ENCODE results near the gene ENAM. TPM values are rescaled to one million over a fixed set of nuclear protein-coding genes. Genes with fewer than 3 reads are reported as not detected.
"Not testable (repeated sequence)": the region's sequence is repeated elsewhere in the genome, so short reads cannot be mapped to it uniquely, and the experiment has no call there.

Gene ENAM
- polyA plus RNA-seq, 2 of the 4 experiments (the other 2 are of a cell fraction) = 0.01 to 0.16 TPM

GRCh38 chr4:70681704-70682103 lies 53.2 kb downstream of the ENAM start:
- no peak overlapping the region for H3K27ac ChIP-seq
- ChIA-PET CTCF (no interaction called here), POLR2A (no interaction called here)
- H3K4me3 ChIP-seq = no peak overlapping the region
- TF ChIP-seq EP300 (IDR thresholded peaks at IDR 0.05) = no peak
- TF ChIP-seq NPAS2 (CRISPR knock-in tag; IDR thresholded peaks at IDR 0.05; ENCODE audit: borderline replicate concordance) = no peak
- TF ChIP-seq HOXA7 (CRISPR knock-in tag; IDR thresholded peaks at IDR 0.05) = no peak
- no peak for TF ChIP-seq RFX5 (IDR thresholded peaks at IDR 0.05)
- no peak for TF ChIP-seq FOXS1 (CRISPR knock-in tag; IDR thresholded peaks at IDR 0.05)
- no peak for TF ChIP-seq CHD2 (IDR thresholded peaks at IDR 0.05; ENCODE audit: low read length, partially characterized antibody)
- TF ChIP-seq, protein P1, sequence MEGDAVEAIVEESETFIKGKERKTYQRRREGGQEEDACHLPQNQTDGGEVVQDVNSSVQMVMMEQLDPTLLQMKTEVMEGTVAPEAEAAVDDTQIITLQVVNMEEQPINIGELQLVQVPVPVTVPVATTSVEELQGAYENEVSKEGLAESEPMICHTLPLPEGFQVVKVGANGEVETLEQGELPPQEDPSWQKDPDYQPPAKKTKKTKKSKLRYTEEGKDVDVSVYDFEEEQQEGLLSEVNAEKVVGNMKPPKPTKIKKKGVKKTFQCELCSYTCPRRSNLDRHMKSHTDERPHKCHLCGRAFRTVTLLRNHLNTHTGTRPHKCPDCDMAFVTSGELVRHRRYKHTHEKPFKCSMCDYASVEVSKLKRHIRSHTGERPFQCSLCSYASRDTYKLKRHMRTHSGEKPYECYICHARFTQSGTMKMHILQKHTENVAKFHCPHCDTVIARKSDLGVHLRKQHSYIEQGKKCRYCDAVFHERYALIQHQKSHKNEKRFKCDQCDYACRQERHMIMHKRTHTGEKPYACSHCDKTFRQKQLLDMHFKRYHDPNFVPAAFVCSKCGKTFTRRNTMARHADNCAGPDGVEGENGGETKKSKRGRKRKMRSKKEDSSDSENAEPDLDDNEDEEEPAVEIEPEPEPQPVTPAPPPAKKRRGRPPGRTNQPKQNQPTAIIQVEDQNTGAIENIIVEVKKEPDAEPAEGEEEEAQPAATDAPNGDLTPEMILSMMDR (IDR thresholded peaks at IDR 0.05) = no peak
- no peak for TF ChIP-seq KDM5A (IDR thresholded peaks at IDR 0.05)
- TF ChIP-seq SMC3 (IDR thresholded peaks at IDR 0.05) = no peak
- TF ChIP-seq MAX (IDR thresholded peaks at IDR 0.05) = no peak
- no peak for TF ChIP-seq JUNB (IDR thresholded peaks at IDR 0.05)
- TF ChIP-seq TP53 (CRISPR knock-in tag; IDR thresholded peaks at IDR 0.05) = no peak
- no peak for TF ChIP-seq SREBF2 (IDR thresholded peaks at IDR 0.05)
- TF ChIP-seq, protein P2, sequence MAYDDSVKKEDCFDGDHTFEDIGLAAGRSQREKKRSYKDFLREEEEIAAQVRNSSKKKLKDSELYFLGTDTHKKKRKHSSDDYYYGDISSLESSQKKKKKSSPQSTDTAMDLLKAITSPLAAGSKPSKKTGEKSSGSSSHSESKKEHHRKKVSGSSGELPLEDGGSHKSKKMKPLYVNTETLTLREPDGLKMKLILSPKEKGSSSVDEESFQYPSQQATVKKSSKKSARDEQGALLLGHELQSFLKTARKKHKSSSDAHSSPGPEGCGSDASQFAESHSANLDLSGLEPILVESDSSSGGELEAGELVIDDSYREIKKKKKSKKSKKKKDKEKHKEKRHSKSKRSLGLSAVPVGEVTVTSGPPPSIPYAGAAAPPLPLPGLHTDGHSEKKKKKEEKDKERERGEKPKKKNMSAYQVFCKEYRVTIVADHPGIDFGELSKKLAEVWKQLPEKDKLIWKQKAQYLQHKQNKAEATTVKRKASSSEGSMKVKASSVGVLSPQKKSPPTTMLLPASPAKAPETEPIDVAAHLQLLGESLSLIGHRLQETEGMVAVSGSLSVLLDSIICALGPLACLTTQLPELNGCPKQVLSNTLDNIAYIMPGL (CRISPR knock-in tag; IDR thresholded peaks at IDR 0.05; ENCODE audit: borderline replicate concordance) = no peak
- TF ChIP-seq RARB (CRISPR knock-in tag; IDR thresholded peaks at IDR 0.05) = no peak
- TF ChIP-seq CBX8 (IDR thresholded peaks at IDR 0.05) = no peak
- no peak for TF ChIP-seq CEBPB (IDR thresholded peaks at IDR 0.05)
- no peak for TF ChIP-seq RAD21 (conservative IDR thresholded peaks at IDR 0.05 in 1 of 2, IDR thresholded peaks at IDR 0.05 in 1 of 2)
- H3K4me2 ChIP-seq = no peak overlapping the region
- ATAC-seq (no peak), FAIRE-seq (no peak), DNase-seq (ENCODE audit: low read depth in 1 of 2, low spot score in 1 of 2) (no peak)
- H3K9me3 ChIP-seq = no peaks in the 10 kb centered on the region
- H3K4me1 ChIP-seq = no peaks in the 10 kb centered on the region

- H3K4me3 ChIP-seq; FAIRE-seq; DNase-seq (ENCODE audit: low read depth in 1 of 2, low spot score in 1 of 2); POLR2A ChIA-PET; CTCF ChIA-PET; H3K4me2 ChIP-seq; H3K27ac ChIP-seq; H3K4me1 ChIP-seq; H3K9me3 ChIP-seq; ATAC-seq: not testable (repeated sequence)
- 61% methylated on average over 3 of the region's 3 CpGs for WGBS (ENCODE audit: missing lambda C conversion rate)
These were observed 53.6 kb downstream of the ENAM start for GRCh38 chr4:70682142-70682541.

DNA sequence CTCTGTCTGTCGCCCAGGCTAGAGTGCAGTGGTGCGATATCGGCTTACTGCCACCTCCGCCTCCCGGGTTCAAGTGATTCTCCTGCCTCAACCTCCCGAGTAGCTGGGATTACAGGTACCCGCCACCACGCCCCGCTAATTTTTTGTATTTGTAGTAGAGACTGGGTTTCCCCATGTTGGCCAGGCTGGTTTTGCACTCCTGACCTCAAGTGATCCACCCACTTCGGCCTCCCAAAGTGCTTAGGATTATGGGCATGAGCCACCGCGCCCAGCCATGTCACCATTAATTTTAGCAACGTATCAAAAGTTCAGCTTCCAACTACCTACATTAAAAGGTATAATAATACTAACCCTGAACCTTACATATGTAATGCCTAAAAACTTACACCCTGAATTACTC lies 58.8 kb downstream of the ENAM start:
- peak overlapping the region; percentile 87 to 96 for H3K27ac ChIP-seq
- FAIRE-seq = no peak
- CTCF ChIA-PET = interaction anchor here (1.0 kb wide), 3 partner anchors 10 to 35 kb away, joined by 3 to 6 read pairs (median 4); partner anchors contain the start of gene JCHAIN
- WGBS (ENCODE audit: missing lambda C conversion rate) = 89% methylated on average over 13 of the region's 13 CpGs
- peak overlapping the region; percentile 71 for H3K4me2 ChIP-seq
- POLR2A ChIA-PET = no interaction called here
- peaks cover 21% of the 10 kb centered on the region for H3K4me1 ChIP-seq
- ATAC-seq = peak in 1 of 2 experiments; percentile 21; a peak in 2 of 6 replicates
- TF ChIP-seq, protein P3, sequence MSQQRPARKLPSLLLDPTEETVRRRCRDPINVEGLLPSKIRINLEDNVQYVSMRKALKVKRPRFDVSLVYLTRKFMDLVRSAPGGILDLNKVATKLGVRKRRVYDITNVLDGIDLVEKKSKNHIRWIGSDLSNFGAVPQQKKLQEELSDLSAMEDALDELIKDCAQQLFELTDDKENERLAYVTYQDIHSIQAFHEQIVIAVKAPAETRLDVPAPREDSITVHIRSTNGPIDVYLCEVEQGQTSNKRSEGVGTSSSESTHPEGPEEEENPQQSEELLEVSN (IDR thresholded peaks at IDR 0.05; ENCODE audit: borderline replicate concordance, low read depth) = 0 out of 2 replicates have a peak, but pooled peaks have one; percentile 1
- TF ChIP-seq EP300 (IDR thresholded peaks at IDR 0.05) (no peak), ZSCAN20 (CRISPR knock-in tag; IDR thresholded peaks at IDR 0.05) (no peak), FOSB (CRISPR knock-in tag; IDR thresholded peaks at IDR 0.05) (no peak)
- no peaks in the 10 kb centered on the region for H3K9me3 ChIP-seq
- DNase-seq (ENCODE audit: low read depth in 1 of 2, low spot score in 1 of 2) = peak in 1 of 2 experiments; percentile 9
- H3K4me3 ChIP-seq = peak overlapping the region; percentile 70
